HuH-7 (cell line): ENCODE data around the gene TNNT1.
A peak's percentile ranks its signal among the peaks of the same experiment; 100 is the strongest.
"Not testable (repeated sequence)": the region's sequence is repeated elsewhere in the genome, so short reads cannot be mapped to it uniquely, and the experiment has no call there.

Experiments used
- DNase-seq: peaks from one replicate; pipeline ENCODE4 v3.0.0; 2011; ENCODE audit warnings: low spot score

The TNNT1 gene

DNA sequence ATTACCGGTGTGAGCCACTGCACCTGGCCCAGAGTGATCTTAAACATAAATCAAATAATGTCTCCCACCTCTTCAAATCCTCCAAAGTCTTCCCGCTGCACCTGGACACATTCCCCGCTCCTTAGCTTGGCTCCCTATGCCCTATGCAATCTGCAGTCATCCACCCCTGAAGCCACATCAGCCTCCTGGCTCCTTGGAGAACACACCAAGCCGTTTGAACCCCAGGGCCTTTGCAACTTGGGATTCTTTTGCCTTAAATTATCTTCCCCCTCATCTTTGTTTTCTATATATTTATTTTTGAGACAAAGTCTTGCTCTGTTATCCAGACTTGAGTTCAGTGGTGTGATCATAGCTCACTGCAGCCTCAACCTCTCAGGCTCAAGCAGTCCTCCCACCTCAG, 20.1 kb upstream of the TNNT1 start:
- DNase-seq = no peak

DNA sequence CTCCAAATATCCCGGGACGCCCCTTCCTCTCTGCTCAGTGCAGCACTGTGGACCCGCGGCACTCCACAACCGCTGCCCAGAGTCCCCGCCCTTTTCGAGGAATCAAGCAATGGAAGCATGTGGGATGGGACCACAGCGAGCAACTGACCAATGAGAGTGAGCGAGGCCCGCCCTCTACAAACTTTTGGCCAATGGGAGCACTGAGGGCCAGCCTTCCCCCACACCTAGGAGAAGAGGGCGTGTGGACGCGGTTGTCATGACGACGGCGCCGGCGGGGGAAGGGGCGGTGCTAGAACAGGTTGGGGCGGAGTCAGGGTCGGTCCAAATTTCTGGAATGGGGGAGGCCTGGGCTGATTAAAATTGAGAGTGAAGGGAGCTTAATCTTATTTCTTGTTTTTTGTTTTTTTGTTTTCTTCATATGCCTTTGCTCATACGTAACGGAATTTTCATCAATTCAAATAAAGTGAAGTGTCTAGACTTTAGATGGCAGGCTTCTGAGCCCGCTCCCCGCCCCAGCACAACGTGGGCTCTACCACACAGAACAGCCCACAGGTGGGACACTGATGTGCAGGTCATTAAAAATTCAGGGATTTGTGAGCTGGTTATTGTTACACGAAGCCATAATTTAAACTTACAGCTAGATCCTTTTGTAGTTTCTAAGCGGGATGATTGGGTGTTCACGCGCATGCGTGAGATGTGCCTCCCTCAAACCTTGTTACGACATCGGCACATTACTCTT, 17.7 kb upstream of the TNNT1 start, which contains the start of gene DNAAF3:
Gene DNAAF3, minus strand, starts transcription at position 84 of the 739 bp plus-strand sequence. CDS start 200 bp downstream, outside the sequence.
- DNase-seq = peak; percentile 100

DNA sequence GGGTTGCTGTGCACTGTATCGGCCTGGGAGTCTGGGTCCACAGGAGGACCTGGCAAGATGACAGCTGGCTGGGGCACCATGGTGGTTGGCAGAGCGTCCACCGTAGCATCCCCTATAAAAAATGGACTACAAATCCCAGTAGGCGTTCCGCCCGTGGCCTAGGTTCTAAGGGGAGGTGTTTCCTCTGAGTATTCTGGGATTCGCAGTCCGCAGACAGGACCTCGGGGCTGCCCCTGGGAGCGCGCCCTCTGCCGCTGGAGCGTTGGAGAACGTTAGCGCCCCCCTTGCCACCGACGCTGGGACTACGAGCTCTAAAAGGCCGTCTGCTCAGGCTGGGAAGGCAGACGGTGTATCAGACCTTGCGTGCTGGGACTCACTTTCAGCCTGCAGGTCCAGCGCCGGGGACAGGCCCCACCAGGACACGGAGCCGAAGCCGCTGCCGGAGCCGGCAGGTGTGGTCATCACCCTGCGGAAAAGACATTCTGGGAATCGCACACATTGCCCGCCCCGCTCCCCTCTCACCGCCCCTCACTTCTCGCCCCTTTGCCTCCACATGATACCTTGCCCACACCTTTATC, 17.0 kb upstream of the TNNT1 start:
- peak; percentile 86 for DNase-seq

DNA sequence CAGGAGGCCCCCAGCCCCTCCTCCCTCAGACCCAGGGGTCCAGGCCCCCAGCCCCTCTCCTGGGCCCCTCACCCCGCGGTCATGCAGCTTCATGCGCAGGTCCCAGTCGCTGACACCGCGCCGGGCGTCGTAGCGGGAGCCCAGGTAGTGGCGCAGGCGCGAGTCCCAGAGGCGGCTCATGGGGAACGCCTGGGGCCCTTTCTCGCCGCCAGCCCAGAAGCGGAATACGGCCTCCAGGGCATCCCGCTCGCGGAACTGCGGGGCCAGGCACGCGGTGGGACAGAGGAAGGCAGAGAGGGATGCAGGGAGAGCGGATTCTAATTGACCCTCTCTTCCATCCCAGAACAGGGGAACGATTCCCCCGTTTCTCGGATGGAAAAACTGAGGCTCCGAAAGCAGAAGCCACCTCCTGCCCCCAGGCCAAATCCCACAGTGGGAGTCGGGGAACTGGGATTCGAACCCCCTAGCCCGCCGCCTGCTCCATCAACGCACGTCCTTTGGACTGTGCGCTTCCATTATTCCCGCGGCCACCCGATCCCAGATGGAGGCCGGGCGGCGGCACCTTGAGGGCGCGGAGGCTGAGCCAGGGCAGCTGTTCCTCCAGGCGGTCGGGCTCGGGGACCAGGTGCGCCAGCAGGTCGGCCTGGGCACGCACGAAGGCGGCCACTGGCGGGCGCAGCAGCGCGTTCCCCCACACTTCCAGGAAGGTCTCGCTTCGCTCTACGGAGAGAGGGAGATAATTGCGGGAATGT, 12.7 kb upstream of the TNNT1 start:
- no peak for DNase-seq

DNA sequence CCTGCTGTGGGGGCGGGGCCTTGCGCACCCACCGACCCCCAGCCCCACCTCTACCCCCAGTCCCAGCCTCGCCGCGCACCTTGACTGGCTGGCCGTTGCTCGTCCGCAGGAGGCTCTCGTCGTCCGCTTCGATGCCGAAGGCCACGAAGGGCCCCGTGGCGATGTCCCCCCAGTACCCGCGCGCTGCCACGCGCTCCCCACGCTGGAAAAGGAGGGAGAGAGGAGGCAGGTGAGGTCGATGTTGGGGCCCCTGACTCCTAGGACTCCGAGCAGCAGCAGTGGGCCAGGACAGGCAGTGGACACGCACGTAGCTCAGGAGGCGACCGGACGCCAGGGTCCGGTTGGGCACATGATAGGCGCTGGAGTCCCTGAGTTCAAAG, 12.0 kb upstream of the TNNT1 start:
- no peak for DNase-seq

DNA sequence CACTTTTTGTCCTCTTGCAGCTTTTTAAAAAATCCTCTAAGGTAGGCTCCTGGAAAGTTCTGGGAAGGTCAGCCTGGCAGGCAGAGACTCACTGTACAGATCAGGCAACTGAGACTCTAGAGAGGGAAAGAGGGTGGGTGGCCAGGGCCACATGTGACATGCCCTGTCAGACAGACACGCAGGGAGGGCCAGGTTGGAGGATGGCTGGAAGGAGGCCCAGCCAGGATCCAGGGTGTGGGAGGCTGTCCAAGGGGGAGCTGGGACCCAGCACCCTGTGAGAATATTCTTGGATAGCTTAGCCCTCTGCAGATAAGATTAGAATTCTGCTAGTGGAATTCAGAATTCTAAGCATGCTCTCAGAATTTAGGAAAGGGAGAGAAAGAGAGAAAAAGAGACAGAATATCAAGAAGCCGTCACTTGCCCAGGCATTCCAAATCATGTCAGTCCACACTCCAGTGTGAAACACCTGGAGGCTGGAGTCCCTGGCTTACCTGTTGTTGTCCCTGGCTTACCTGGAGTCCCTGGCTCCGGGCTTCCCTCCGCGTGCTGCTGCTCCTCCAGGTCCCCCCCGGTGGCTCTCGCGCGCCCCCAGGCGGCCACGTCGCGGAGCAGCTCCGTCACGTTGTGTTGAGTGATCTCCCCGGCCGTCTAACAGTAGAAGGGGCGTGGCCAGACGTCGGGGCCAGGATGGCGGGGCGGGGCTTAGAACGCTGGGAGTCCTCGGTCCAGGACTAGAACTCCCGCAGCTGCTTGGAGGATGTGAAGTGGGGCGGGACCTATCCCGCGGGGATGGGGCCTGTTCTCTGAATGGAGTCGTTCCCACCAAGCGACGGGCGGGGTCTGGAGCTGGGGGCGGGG, 11.4 kb upstream of the TNNT1 start:
- peak; percentile 98 for DNase-seq

DNA sequence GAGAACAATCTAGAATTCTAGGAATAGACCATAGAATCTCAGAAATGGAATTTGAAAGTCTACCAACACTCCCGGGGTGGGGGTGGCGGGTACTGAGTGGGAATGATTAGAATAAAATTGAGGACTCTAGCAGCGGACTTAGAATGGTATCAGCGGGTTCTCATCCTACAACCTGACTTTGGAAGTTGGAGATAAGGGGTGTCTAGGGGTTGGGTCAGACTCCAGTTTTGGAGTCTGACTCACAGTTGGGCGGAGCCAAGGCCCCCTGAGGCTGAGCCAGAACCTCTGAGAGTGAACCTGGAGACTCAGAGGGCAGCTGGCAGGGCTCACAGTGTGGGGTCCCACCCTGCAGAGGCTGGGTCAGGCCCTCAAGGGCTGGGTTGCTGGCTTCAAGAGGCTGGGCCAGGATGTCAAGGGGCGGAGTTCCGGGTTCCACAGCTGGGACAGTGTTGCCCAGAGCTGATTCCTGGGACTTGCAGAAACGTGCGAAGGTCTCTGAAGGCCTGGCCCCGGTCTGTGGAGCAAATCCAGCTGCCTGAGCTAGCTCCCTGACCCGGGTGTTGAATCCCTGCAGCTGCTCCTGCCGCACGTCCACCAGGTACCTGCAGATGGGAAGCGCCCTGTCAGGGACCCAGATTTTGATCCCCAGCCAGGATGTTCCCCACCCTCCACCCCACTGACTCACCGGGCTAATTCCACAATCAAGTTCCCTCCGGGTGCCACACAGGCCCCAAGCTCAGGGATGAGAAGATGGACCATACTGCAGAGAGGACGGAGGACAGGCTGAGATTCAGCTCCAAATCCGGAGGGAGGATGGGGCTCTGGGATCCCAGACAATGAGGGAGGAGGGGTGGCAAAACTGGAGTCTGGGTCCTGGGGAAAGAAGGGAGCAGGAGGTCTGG, 10.1 kb upstream of the TNNT1 start:
- DNase-seq = no peak

DNA sequence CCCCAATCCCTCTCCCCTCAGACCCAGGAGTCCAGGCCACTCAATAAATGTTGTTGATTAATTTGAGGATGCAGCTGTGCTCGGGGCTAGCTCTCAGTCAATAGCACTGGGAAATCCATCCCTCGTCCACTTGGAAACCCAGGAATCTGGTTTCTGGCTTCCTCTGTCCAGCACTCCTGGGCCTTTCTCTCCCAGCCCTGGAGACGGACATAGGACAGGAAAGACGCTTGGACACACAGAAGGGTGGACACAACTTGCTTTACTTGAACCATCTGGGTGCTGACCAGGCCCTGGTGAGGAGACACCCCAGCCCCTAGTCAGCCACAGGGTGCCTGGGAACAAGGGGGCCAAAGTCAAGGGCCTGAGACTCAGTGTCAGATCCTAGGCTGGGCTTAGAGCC, 9.4 kb upstream of the TNNT1 start:
- DNase-seq = no peak

DNA sequence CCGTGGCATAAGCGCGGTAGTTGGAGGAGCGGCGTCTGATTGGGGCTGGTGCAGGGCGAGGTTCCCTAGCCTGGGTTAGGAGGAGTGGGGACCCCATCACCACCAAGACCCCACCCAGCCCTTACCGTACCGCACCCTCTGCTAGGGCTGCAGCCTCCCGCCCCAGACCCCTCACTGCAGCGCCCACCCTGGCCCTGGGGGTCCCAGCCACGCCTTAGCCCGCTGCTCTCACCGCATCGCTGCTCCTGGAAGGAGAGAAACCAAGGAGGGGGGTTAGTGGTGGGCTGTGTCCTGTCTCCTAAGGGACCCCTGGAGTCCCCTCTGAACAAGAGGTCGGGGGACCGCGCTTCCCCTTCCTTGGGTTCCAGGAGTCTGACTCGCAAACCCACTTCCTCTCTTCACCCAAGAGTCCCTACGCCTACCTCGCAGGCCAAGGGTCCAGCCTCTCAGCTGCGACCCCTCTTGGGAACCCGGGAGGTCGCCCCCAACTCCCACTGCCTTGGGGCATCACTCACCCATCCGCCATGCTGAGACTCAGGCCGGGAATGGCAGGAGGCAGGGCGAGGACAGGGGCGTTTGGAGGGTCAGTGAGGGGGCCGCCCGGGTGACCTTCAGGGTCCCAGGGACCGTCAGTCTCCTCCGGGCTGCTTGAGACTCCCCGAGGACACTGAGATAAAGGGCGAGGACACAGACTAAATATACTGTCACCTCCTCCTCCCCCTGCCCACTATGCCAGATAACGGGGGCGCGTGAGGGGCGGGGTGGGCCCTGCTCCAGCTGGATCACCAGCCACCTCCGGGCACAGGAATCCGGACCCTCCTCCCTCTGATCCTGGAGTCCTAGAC, 8.3 kb upstream of the TNNT1 start, which contains the start of gene TNNI3:
Gene TNNI3, minus strand, starts transcription at position 669 of the 845 bp plus-strand sequence. Its CDS starts 143 bp downstream, at position 526.
- no peak for DNase-seq

DNA sequence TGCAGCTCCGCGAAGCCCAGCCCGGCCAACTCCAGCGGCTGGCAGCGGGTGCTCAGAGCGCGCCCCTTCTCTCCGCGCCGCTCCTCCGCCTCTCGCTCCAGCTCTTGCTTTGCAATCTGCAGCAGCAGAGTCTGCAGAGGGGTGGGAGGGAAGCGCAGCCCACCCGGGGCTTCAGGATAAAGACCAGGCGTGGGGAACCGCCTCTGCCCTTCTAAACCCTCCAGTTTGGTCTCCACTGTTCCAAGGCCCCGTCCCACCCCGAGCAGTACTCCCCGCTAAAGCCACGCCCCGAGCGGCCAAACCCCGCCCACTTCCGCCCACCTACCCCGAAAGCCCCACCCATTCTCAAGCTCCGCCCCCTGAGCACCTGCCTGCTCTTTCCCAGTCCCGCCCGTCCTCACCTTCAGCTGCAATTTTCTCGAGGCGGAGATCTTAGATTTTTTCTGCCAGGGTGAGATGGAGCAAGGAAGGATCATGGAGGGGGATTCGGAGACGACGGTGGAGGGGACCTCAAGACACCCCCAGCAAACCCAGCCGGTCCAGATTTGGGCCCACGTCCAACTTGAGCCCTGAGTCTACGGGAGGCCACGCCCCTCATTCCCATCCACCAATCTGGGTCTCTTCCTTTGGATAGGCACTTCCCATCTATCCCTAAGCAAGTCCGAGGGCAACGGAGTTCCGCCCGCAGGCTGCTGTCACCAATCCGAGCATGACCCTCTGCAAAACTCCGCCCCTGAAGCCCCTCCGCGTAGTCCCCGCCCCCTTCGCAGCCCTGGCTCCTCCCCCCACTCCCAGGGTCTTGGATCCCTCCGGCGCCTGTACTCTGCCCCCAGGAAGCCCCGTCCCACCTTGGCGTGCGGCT, 7.4 kb upstream of the TNNT1 start:
- no peak for DNase-seq

DNA sequence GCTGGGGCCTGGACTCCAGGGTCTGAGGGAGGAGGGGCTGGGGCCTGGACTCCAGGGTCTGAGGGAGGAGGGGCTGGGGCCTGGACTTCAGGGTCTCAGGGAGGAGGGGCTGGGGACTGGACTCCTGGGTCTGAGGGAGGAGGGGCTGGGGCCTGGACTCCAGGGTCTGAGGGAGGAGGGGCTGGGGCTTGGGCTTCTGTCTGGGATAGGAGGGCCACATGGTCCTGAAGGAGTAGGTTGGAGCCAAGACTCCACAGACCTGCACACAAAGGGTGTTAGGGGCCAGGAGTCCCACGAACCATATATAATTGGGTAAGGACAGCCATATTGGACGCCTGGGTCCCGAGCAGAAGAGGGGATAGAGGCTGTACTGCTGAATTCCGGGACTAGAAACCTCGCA, 6.8 kb upstream of the TNNT1 start:
- DNase-seq = not testable (repeated sequence)

DNA sequence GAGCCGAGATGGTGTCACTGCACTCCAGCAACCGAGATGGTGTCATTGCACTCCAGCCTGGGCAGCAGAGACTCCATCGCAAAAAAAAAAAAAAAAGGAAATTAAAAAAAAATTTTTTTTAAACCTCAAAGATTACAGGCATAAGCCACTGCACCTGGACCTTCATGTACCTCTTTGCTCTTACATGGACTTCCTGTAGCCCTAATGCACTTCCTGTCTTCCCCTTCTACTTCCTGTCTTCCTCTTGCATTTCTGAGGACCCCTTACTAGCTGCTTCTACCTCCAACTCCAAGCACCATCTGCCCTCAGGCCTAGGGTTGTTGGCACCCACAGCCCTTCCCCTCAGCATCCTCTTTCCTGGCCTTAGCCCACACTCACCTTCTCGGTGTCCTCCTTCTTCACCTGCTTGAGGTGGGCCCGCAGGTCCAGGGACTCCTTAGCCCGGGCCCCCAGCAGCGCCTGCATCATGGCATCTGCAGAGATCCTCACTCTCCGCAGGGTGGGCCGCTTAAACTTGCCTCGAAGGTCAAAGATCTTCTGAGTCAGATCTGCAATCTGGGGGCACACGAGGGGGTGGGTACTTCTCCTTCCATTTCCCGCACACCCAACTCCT, 4.8 kb upstream of the TNNT1 start:
- DNase-seq = no peak

DNA sequence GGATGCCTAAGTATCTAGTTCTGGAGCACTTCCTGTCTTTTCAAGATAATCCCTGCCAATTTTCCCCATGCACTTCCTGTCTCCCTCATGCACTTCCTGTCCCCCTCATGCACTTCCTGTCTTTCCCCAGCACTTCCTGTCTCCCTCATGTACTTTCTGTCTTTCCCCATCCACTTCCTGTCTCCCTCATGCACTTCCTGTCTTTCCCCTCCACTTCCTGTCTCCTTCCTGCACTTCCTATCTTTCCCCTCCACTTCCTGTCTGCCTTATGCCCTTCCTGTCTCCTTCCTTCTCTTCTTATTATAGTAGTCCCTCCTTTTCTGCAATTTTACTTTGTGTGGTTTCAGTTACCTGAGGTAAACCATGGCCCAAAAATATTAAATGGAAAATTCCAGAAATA, 3.0 kb upstream of the TNNT1 start:
- no peak for DNase-seq

DNA sequence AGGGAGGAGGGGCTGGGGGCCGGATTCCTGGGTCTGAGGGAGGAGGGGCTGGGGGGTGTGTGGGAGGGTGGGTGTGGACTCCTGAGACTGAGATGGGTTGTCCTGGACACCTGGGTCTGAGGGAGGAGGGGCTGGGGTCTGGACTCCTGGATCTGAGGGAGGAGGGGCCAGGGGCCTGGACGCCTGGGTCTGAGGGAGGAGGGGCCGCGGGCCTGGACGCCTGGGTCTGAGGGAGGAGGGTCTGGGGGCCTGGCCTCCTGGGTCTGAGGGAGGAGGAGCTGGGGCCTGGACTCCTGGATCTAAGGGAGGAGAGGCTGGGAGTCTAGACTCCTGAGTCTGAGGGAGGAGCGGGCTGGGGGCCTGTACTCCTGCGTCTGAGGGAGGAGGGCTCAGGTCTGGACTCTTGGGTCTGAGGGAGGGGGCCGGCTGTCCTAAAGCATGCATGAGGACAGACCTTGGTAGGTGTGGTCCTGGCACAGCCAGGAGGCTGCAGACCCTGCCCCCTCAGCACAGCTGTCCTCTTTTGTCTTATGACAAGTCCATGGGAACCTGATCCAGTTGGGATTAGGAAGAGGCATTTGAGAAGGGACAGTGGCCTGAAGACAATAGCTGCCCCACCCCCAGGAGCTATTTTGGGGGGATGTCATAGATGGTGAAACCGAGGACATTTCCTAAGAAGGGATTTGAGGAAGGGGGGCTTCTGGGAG, 1.3 kb downstream of the TNNT1 start:
- DNase-seq = no peak

DNA sequence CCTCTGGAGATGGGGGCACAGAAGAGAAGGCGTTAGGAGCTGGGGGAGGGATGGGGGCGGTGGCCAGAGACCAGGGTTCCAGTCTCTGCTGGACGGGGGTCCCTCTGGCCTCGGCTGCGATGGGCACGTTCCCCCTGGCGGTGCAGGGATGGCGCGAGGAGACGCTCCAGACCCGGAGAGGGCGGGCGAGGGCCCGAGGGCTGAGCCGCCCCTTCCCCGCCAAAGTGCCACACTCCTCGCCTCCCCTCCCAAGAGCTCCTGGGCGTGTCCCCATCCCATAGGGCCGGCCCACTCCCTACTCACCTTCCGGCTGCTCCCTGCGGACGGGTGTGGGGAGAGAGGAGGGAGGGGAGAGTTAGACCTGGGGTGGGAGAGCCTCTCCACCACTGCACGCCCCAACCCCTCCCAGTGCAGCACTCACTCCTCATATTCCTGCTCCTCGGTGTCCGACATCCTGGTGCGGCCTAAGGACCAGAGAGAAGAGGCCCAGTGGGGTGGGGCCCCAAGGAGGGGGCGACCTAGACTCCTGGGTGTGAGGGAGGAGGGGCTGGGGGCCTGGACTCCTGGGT, 2.2 kb downstream of the TNNT1 start:
- DNase-seq = peak; percentile 88

DNA sequence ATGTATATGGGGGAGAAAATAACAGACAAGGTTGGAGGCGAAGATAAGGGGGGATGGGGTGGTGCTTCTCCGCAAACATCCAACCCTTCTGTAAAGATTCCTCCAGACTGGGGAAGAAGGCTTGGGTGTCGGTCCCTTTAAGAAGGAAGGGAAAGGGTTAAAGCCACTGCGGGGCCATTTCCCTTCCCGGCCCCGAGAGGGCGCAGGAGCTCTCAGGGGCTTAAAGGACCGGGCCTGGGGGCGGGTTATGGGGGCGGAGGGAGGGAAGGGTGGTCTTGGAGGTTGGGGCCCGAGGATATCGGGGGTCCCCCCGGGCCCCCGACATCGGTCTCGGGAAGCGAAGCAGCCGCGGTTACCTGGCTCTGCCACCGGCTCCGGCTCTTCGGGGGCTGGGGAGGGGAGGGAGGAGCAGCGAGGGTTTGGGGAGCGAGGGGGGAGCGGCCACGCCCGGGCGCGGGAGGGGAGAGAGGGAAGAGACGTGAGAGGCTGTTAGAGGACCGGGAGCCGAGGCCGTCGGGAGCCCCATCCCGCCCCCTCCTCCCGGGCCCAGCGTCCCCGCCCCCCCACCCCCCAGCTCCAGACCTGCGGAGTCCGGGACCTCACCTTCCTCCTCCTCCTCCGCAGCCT, 2.8 kb downstream of the TNNT1 start:
- DNase-seq = peak; percentile 78

DNA sequence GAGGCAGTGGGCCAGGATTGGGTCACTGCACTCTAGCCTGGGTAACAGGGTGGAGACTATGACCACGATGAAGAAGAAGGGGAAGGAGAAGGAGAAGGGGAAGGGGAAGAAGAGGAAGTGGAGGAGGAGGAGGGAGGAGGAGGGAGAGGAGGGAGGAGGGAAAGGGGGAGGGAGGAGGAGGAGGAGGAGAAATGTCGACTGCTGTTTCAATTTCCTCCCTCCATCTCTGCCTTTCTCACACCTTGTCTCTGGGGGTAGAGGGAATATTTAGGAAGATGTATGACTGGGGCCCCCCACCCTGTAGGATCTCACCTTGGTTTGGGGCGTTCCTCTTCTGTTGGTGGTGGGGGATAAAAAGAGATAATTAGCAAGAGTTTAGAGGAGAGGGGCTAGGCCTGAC, 3.8 kb downstream of the TNNT1 start:
- DNase-seq = no peak
